DMS153 treated with DMSO at 0.1 percent for 48 hours (cell line): ENCODE results near the gene CEND1.

Experiments
- DNase-seq: peaks from one replicate; lab custom pipeline; 2025; ENCODE audit not compliant: unreplicated experiment; lab: John Stamatoyannopoulos, UW

CEND1 gene

DNA sequence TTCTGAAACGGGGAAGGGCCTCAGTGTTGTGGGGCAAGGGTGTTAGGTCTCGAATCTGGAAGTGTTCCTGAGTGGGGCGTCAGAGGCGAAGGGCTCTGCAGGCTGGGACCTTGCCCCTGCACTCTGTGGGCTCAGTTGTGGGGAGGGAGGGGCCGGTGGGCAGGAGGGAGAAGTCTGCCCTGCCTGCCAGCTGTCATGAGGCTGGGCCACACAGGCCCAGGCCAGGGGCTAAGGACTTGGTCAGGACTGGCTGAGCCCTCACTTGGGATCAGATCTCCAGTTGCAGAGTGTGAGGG lies 38.0 kb upstream of the CEND1 start, which contains the start of gene CRACR2B:
Gene CRACR2B, plus strand, starts transcription at position 23 of the 296 bp plus-strand sequence. CDS start 689 bp downstream, outside the sequence.
- no peak for DNase-seq

- DNase-seq = peak; percentile 22
Measured at GRCh38 chr11:827146-827896, 37.4 kb upstream of the CEND1 start.

GRCh38 chr11:826836-827145 lies 36.9 kb upstream of the CEND1 start:
- no peak for DNase-seq

GRCh38 chr11:826227-826621 lies 36.3 kb upstream of the CEND1 start:
- no peak for DNase-seq

DNA sequence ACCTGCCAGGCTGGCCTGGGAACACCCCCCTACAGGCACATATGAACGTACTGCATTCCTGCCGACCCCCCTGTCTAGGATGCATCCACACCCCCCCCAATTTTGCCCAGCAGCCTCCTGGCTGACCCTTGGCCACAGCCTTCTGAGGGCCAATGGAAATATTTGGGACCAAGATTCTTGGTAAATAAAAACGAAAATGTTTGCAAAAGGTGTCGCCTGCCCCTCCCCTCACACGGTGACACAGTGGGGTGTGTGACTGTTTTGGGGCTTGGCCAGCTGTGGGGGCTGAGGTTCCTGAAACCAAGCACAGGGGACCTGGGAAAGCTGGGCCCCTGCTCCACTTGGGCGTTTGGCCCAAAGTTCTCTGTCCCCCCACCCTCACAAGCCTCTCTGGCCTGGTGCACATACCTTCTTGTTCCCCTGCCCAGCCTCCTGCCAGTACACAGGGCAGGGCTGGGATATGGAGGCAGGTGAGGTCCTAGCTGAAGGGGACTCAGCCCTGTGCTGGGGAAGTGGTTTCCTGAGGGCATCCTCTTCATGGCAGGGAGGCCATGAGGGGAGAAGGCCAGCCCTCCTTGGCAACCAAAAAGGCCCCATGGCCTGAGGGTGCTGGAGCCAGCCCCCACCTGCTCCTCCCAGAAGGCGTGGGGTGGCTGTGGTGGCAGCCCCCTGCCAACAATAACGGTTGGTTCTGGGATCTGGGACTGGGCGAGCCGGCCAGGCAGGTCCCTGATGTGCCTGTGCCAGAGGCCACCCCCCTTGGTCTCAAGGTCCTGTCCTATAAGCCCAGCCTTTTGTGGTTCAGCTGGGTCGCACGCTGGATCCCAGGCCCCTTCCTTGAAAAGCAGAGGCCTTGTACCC lies 35.7 kb upstream of the CEND1 start:
- DNase-seq = no peak

GRCh38 chr11:824942-825341 lies 35.1 kb upstream of the CEND1 start:
- DNase-seq = no peak

GRCh38 chr11:824292-824880 lies 34.5 kb upstream of the CEND1 start:
- peak; percentile 83 for DNase-seq

GRCh38 chr11:823441-824291 lies 33.8 kb upstream of the CEND1 start:
- DNase-seq = peak; percentile 23

GRCh38 chr11:821512-822371 lies 31.9 kb upstream of the CEND1 start:
- no peak for DNase-seq

DNA sequence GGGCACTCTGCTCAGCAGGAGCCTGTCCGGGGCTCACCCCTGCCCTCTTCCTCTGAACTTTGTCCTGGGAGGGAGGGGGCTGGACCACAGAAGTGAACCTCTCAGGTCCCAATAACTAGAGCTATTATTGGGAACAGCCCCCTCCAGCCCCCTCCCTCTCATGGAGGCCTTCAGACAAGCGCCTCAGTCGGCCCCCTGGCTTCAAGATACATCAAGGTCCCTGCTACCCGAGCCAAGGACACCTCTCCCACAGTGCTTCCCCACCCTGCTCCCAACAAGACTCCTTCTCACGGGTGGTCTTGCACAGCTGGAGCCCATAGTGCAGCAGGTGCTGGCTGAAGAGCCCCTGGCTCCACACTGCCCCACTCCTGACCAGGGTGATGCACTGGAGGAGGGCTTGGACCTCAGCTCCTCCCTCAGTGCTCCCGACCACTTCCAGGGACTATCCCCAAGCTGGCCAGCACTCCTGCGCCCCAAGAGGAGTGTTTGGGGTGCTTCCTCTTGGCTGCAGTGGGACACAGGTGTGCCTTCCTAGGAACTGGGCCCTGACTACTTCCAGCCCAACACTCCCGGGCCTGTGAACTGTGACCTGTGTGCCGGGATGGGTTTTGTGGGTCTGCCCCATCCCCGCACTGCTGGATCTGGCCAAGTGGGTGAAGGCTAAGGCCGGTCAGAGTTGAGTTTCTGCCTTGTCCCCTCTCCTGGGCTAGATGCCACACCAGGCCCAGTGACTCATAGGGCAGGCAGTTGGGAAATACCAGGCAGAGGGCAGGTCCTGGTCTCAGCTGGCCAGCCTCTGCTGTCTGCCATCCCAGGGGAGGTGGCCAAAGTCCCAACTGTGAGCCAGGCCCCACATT lies 31.0 kb upstream of the CEND1 start:
- DNase-seq = no peak

DNA sequence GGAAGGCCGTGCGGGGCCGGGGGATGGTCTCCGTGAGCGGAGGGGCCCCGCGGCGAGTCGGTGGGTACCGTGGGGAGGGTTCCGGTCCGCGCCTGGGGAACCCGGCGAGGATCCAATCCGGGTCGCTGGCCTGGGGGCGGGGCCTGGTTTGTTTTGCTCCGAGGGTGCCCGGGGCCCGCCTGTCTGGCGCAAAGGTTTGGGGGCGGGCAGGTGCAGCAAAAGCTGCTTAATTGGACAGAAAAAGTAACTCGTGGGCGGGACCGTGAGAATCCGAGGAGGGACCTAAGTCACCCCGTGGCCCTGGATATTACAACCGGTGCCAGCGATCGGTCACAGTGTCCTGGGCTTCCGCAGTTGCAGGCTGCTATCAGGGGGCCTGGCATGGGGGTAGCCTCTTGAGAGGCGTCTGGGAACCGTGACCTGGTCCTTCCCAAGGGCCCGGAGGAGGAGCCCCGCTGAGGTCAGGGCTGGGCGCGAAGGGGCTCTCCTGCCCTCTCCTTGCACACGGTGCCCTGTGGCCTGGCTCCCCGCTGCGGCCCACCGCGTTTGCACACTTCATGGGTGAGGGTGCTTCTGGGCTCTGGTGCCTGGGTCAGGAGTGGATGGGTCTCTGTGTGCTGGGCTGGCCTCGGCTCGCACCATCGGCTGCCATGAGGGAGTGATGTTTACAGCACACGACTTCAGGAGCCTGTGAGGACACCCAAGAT lies 30.2 kb upstream of the CEND1 start:
- peak; percentile 54 for DNase-seq

GRCh38 chr11:819129-819931 lies 29.4 kb upstream of the CEND1 start:
- DNase-seq = peak; percentile 34

- DNase-seq = no peak
Measured at GRCh38 chr11:818396-819128, 28.7 kb upstream of the CEND1 start, which contains the start of gene PNPLA2. Gene PNPLA2 (plus strand): TSS chr11:818914. CDS start chr11:819719, 805 bp downstream.

DNA sequence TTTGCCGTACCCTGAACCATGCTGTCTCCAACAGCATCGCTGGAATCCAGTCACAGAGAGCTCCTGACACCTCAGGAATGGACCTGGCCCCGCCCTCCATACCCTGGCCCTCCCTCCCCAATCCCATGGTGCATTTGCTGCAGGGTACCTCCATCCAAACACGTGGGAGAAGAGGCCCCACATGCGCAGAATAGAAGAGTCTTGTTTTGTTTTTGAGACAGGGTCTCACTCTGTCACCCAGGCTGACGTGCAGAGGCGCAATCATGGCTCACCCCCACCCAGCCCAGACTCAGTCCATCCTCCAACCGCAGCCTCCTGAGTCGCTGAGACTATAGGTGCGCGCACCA lies 26.5 kb upstream of the CEND1 start:
- DNase-seq = no peak

DNA sequence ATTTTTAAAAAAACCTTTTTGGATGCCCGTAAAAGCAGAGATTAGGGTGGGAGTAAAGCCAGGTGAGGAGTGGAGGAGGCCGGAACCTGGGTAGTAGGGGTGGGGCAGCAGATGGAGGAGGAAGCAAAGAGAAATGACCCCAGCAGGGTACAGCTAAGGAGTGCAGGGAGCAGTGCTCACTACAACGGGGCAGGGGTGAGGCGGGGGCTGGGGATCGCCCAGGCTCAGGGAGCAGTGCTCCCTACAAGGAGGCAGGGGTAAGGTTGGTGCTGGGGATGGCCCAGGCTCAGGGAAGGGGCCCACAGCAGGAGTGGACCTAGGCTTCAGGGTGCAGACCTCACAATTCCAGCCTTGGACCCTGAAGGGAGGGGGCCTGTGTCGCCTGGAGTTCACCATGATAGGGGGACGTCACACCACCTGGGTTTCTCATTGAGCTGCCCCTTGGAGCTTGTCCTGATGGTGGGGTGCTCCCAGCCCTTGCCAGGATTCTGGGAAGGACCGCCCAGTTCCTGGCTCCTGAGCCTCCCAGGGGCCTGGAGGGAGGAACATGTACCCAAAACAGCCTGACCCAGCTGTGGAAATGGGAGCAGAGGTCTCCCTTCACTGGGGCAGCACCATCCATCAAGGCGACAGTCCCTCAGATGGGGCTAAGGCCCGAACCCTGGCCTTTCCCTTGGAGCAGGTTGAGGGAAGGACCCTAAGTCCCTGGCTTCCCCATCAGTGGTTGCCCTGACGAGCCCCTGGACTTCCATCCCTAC lies 26.0 kb upstream of the CEND1 start:
- DNase-seq = no peak

DNA sequence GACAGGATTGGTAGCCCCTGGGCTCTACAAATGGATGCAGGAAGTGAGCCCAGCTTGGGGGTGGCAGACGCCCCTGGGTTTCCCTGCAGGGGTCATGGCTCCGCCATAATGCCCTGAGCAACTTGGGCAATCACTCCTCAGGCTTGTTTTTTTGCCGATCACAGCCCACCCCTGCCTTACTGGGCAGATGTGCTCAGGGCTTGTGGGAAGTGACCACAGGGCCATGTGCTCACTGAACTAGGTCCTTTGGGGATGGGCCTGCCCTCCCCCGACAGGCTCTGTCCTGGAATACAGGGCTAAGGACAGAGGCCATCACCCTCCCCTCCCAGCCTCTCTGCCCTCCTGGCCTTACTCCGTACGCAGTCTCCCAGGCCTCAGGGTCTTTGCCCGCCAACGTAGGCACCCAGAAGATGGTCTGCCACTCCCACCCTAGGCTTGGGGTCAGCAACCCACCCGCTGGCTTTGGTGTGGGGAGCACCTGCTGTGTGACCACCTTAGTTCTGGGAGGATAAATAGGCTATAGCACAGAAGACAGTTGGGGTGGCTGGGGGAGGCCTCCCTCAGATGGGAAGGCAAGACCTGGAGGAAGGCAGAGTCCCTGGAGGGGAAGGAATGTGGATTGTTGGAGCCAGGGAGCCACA lies 23.7 kb upstream of the CEND1 start:
- DNase-seq = no peak
